MM.1S (cell line): Measurements from ENCODE around the gene OR4K14.

ENCODE experiments used
- DNase-seq: peaks from one replicate; pipeline ENCODE4 v3.0.0-alpha.2; 2015
- H2AFZ ChIP-seq: fragments of 300-600 bp; sonication (generic); 2 replicates; pipeline ENCODE4 v1.6.0; 2016; ENCODE audit warnings: antibody characterized with exemption, low read length
- H3F3A ChIP-seq: fragments of 300-600 bp; sonication (generic); 2 replicates; pipeline ENCODE4 v1.6.1; 2016; ENCODE audit warnings: mild to moderate bottlenecking, antibody characterized with exemption, low read length, moderate library complexity, mixed read lengths; ENCODE audit not compliant: insufficient read depth
- H3K27ac ChIP-seq: fragments of 300-600 bp; sonication (generic); 2 replicates; pipeline ENCODE4 v1.5.1; 2016; ENCODE audit warnings: mild to moderate bottlenecking, low read length
- H3K27me3 ChIP-seq: fragments of 300-600 bp; sonication (generic); replicated peaks from 2 replicates; pipeline ENCODE4 v1.6.0; 2016; ENCODE audit warnings: low read length; ENCODE audit not compliant: insufficient read depth
- H3K36me3 ChIP-seq: fragments of 300-600 bp; sonication (generic); replicated peaks from 2 replicates; pipeline ENCODE4 v1.6.1; 2016; ENCODE audit warnings: mild to moderate bottlenecking, low read length, mixed read lengths; ENCODE audit not compliant: insufficient read depth
- H3K4me1 ChIP-seq: fragments of 300-600 bp; sonication (generic); 2 replicates; pipeline ENCODE4 v1.6.1; 2016; ENCODE audit warnings: low read length, mixed read lengths
- H3K4me2 ChIP-seq: fragments of 300-600 bp; sonication (generic); 2 replicates; pipeline ENCODE4 v1.6.0; 2016; ENCODE audit warnings: low read depth, low read length
- H3K4me3 ChIP-seq: fragments of 300-600 bp; sonication (generic); 2 replicates; pipeline ENCODE4 v1.5.1; 2016; ENCODE audit warnings: low read length, mixed read lengths
- H3K79me2 ChIP-seq: fragments of 300-600 bp; sonication (generic); 2 replicates; pipeline ENCODE4 v1.6.1; 2016; ENCODE audit warnings: mixed run types, low read length, mixed read lengths
- H3K9ac ChIP-seq: fragments of 300-600 bp; sonication (generic); 2 replicates; pipeline ENCODE4 v1.6.1; 2016; ENCODE audit warnings: low read length, mixed read lengths
- H3K9me2 ChIP-seq: fragments of 300-600 bp; sonication (generic); replicated peaks from 2 replicates; pipeline ENCODE4 v1.6.1; 2016; ENCODE audit warnings: mild to moderate bottlenecking, low read length, mixed read lengths; ENCODE audit not compliant: insufficient read depth
- H3K9me3 ChIP-seq: fragments of 300-600 bp; sonication (generic); replicated peaks from 2 replicates; pipeline ENCODE4 v1.6.1; 2016; ENCODE audit warnings: mild to moderate bottlenecking, low read length, mixed read lengths; ENCODE audit not compliant: insufficient read depth
- H4K20me1 ChIP-seq: fragments of 300-600 bp; sonication (generic); 2 replicates; pipeline ENCODE4 v1.6.1; 2016; ENCODE audit warnings: mild to moderate bottlenecking, low read length, moderate library complexity, mixed read lengths; ENCODE audit not compliant: insufficient read depth
- EZH2 ChIP-seq: fragments of 300-600 bp; sonication (generic); optimal IDR thresholded peaks from 2 replicates; pipeline ENCODE3; 2017; ENCODE audit warnings: low read depth, mild to moderate bottlenecking, antibody characterized with exemption, low read length, mixed read lengths
- EZH2phosphoT487 ChIP-seq: fragments of 300-600 bp; sonication (generic); IDR thresholded peaks from 2 replicates; pipeline ENCODE4 v1.6.1; 2018; ENCODE audit warnings: antibody characterized with exemption, low read length
- TF ChIP-seq, protein P1 (sequence below): fragments of 300-600 bp; sonication (generic); IDR thresholded peaks from 2 replicates; pipeline ENCODE4 v1.5.1; 2016; ENCODE audit warnings: antibody characterized with exemption, low read length, mixed read lengths

OR4K14 gene

DNA sequence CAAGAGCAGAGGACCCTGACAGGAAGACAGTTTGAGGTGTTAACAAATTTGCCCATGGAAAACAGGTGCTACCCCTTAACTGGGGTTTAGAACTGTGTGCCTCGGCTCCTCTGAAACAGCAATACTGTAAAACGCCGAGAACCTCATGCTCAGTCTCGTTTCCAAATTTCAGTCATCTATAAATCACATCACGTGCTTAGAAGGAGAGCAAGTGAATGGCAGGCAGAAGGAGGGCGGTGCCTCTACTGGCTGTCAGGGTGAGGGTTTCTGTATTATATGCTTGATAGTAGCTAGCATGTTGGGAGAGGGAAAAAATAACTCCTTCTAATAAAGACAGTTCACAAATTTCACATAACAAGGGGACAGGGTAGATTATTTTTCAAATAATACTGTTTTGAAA lies 12.0 kb upstream of the OR4K14 start:
- TF ChIP-seq EZH2 (no peak), EZH2phosphoT487 (no peak)
- TF ChIP-seq, protein P1, sequence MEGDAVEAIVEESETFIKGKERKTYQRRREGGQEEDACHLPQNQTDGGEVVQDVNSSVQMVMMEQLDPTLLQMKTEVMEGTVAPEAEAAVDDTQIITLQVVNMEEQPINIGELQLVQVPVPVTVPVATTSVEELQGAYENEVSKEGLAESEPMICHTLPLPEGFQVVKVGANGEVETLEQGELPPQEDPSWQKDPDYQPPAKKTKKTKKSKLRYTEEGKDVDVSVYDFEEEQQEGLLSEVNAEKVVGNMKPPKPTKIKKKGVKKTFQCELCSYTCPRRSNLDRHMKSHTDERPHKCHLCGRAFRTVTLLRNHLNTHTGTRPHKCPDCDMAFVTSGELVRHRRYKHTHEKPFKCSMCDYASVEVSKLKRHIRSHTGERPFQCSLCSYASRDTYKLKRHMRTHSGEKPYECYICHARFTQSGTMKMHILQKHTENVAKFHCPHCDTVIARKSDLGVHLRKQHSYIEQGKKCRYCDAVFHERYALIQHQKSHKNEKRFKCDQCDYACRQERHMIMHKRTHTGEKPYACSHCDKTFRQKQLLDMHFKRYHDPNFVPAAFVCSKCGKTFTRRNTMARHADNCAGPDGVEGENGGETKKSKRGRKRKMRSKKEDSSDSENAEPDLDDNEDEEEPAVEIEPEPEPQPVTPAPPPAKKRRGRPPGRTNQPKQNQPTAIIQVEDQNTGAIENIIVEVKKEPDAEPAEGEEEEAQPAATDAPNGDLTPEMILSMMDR = no peak
- H3K9me3 ChIP-seq = no peaks in the 10 kb centered on the region
- H2AFZ ChIP-seq = no peak overlapping the region

DNA sequence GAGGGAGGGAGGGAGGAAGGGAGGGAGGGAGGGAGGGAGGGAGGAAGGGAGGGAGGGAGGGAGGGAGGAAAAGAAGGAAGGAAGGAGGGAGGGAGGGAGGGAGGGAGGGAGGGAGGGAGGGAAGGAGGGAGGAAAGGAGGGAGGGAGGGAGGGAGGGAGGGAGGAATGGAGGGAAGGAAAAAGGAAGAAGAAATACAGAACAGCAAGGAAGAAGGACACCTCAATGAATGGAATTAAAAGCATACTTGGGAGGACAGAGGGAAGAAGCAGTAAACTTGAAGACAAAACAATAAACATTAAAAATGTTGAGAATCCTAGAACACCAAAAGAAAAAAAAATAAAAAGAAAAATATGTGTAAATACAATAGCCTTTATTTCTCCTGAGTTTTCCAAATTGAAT lies 11.0 kb downstream of the OR4K14 start:
- H3K9me2 ChIP-seq = no peaks in the 10 kb centered on the region
- H3K27ac ChIP-seq = no peak overlapping the region
- TF ChIP-seq EZH2 (no peak), EZH2phosphoT487 (no peak)
- TF ChIP-seq, protein P1 = no peak
- no peak overlapping the region for H2AFZ ChIP-seq
- no peak overlapping the region for H3K9ac ChIP-seq
- no peaks in the 10 kb centered on the region for H3K9me3 ChIP-seq
- no peaks in the 10 kb centered on the region for H3K36me3 ChIP-seq
- H3F3A ChIP-seq = no peaks in the 10 kb centered on the region
- H3K4me2 ChIP-seq = no peak overlapping the region
- DNase-seq = no peak
- H3K79me2 ChIP-seq = no peaks in the 10 kb centered on the region
- no peak overlapping the region for H3K4me3 ChIP-seq
- no peaks in the 10 kb centered on the region for H4K20me1 ChIP-seq
- H3K4me1 ChIP-seq = no peaks in the 10 kb centered on the region
- no peaks in the 10 kb centered on the region for H3K27me3 ChIP-seq

More for the DNA sequence above, 12.0 kb upstream of the OR4K14 start:
- no peak overlapping the region for H3K27ac ChIP-seq
- no peak for DNase-seq
- H3K27me3 ChIP-seq = no peaks in the 10 kb centered on the region
- no peak overlapping the region for H3K4me2 ChIP-seq
- no peaks in the 10 kb centered on the region for H3K36me3 ChIP-seq
- no peaks in the 10 kb centered on the region for H3K9me2 ChIP-seq
- no peaks in the 10 kb centered on the region for H3K4me1 ChIP-seq
- H3F3A ChIP-seq = no peaks in the 10 kb centered on the region
- H4K20me1 ChIP-seq = no peaks in the 10 kb centered on the region
- no peak overlapping the region for H3K4me3 ChIP-seq
- H3K79me2 ChIP-seq = no peaks in the 10 kb centered on the region
- no peak overlapping the region for H3K9ac ChIP-seq

DNA sequence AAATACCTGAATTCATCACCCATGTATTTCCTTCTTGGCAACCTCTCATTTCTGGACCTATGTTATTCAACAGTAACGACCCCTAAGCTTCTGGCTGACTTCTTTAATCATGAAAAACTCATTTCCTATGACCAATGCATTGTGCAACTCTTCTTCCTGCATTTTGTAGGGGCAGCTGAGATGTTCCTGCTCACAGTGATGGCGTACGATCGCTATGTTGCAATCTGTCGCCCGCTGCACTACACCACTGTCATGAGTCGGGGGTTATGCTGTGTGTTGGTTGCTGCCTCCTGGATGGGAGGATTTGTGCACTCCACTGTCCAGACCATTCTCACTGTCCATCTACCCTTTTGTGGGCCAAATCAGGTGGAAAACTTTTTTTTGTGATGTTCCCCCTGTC lies 16.8 kb downstream of the OR4K14 start:
- Histone ChIP-seq H3K4me2 (no peak overlapping the region), H3K9me2 (no peaks in the 10 kb centered on the region), H3F3A (no peaks in the 10 kb centered on the region), H4K20me1 (no peaks in the 10 kb centered on the region), H3K79me2 (no peaks in the 10 kb centered on the region), H3K27ac (no peak overlapping the region), H3K4me1 (no peaks in the 10 kb centered on the region), H3K9me3 (no peaks in the 10 kb centered on the region), H3K9ac (no peak overlapping the region), H3K36me3 (no peaks in the 10 kb centered on the region), H3K27me3 (no peaks in the 10 kb centered on the region), H2AFZ (no peak overlapping the region), H3K4me3 (no peak overlapping the region)
- TF ChIP-seq, protein P1 = no peak
- TF ChIP-seq EZH2 = no peak
- no peak for TF ChIP-seq EZH2phosphoT487
- DNase-seq = no peak
